Thyroid gland (tissue), 4 donors: ENCODE results near the gene ADAM11. TPM values are rescaled to one million over a fixed set of nuclear protein-coding genes. Genes with fewer than 3 reads are reported as not detected.
"Not testable (repeated sequence)": the region's sequence is repeated elsewhere in the genome, so short reads cannot be mapped to it uniquely, and the experiment has no call there.

Source experiments
- DNase-seq, 2 donors: peaks; one replicate each; pipeline ENCODE4 v3.0.0-alpha.2; 2019
- H3K27ac ChIP-seq, 3 donors: fragments of 200-600 bp; sonication (generic); 1 replicate in 2 of 3; 2 replicates in 1 of 3; pipeline ENCODE4 v1.5.1; 2016 to 2019; ENCODE audit warnings: mild to moderate bottlenecking in 1 of 3, moderate library complexity in 1 of 3
- H3K27me3 ChIP-seq: fragments of 200-600 bp; sonication (generic); one replicate; pipeline ENCODE4 v1.5.1; 2019
- H3K36me3 ChIP-seq, 2 donors: fragments of 200-600 bp; sonication (generic); one replicate each; pipeline ENCODE4 v1.5.1; 2016 to 2019
- H3K4me1 ChIP-seq, 2 donors: fragments of 200-600 bp; sonication (generic); one replicate each; pipeline ENCODE4 v1.5.1; 2017 to 2019
- H3K4me3 ChIP-seq, 3 donors: fragments of 200-600 bp; sonication (generic); replicated peaks in 1 of 3; 1 replicate in 2 of 3; 2 replicates in 1 of 3; pipeline ENCODE4 v1.5.1; 2016; ENCODE audit warnings: mild to moderate bottlenecking in 1 of 3
- H3K9me3 ChIP-seq: fragments of 200-600 bp; sonication (generic); one replicate; pipeline ENCODE4 v1.5.1; 2017
- POLR2A ChIP-seq, 2 donors: fragments of 450-650 bp; IDR thresholded peaks; one replicate each; pipeline ENCODE4 v1.6.1; 2017; ENCODE audit warnings: antibody characterized with exemption in 2 of 2, mild to moderate bottlenecking in 2 of 2, moderate library complexity in 1 of 2
- WGBS, 2 donors: methylation state at CpG; one replicate each; pipeline ENCODE4 v1.1.5; 2017; 5-methylcytosine and 5-hydroxymethylcytosine counted together
- intact Hi-C: fragments of 100-400 bp; cut with DNase I; formaldehyde crosslinking; loops from one replicate; pipeline ENCODE4 v1.15.1; 2023
- total RNA-seq, 4 donors: library from RNA; depleted of rRNA; stranded (reverse); fragments of >200 nt; gene quantifications; one replicate each; pipeline ENCODE4 v1.2.3, GENCODE V29; 2016
- TF ChIP-seq, protein P1 (sequence below), 6 experiments: fragments of 200-600 bp in 3 of 6; fragments of 450-650 bp in 3 of 6; sonication (generic) in 3 of 6; IDR thresholded peaks; one replicate each; pipeline ENCODE4 v1.5.1; 2016 to 2019; ENCODE audit warnings: antibody characterized with exemption in 6 of 6, mild to moderate bottlenecking in 2 of 6, inconsistent platforms in 1 of 6, moderate library complexity in 1 of 6

ADAM11 gene
- total RNA-seq, 4 donors from 2014 or later = 0.22 to 0.29 (median 0.27) TPM; not detected in 1

DNA sequence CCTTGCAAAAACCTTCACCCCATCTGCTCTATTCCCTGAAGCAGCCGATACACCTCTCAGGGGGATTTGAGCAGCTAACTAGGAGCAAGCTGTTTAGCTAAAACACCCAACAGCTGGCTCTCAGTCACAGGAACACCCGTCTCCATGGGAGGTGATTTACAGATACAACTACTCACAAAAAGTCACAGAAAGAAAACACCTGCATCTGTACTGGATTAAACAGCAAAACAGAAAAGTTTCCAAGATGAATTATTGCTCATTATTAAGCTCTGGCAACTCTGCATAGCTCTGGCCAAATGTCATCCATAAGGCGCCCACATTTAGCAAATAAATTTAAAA, 49.0 kb downstream of the ADAM11 start:
- intact Hi-C loops = no loop called here
- H3K4me1 ChIP-seq = no peaks in the 10 kb centered on the region
- H3K36me3 ChIP-seq = no peaks in the 10 kb centered on the region
- no peak for DNase-seq
- no peak overlapping the region for H3K4me3 ChIP-seq
- H3K9me3 ChIP-seq = no peaks in the 10 kb centered on the region
- WGBS, 2 donors = 71 to 72% methylated on average over 3 of the region's 3 CpGs
- TF ChIP-seq, protein P1, sequence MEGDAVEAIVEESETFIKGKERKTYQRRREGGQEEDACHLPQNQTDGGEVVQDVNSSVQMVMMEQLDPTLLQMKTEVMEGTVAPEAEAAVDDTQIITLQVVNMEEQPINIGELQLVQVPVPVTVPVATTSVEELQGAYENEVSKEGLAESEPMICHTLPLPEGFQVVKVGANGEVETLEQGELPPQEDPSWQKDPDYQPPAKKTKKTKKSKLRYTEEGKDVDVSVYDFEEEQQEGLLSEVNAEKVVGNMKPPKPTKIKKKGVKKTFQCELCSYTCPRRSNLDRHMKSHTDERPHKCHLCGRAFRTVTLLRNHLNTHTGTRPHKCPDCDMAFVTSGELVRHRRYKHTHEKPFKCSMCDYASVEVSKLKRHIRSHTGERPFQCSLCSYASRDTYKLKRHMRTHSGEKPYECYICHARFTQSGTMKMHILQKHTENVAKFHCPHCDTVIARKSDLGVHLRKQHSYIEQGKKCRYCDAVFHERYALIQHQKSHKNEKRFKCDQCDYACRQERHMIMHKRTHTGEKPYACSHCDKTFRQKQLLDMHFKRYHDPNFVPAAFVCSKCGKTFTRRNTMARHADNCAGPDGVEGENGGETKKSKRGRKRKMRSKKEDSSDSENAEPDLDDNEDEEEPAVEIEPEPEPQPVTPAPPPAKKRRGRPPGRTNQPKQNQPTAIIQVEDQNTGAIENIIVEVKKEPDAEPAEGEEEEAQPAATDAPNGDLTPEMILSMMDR (IDR thresholded peaks at IDR 0.05) = no peak
- no peak for TF ChIP-seq POLR2A (IDR thresholded peaks at IDR 0.05)
- no peak overlapping the region for H3K27ac ChIP-seq
- no peaks in the 10 kb centered on the region for H3K27me3 ChIP-seq

DNA sequence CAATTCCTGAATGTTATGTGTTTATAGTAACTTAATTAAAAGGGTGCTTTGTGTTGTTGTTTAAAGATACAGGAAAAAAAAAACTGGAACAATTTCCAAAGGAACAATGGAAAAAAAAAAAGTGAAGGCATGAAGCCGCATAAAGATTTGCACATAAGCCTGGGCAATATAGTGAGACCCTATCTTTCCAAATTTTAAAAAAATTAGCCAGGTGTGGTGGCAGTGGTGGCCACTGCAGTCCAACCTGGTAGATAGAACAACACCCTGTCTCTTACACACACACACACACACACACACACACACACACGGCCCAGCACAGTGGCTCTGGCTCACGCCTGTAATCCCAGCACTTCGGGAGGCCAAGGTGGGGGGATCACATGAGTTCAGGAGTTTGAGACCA, 49.4 kb downstream of the ADAM11 start:
- Histone ChIP-seq H3K9me3 (no peaks in the 10 kb centered on the region), H3K27ac (no peak overlapping the region), H3K4me3 (no peak overlapping the region), H3K4me1 (no peaks in the 10 kb centered on the region), H3K27me3 (no peaks in the 10 kb centered on the region), H3K36me3 (no peaks in the 10 kb centered on the region)
- no peak for DNase-seq
- no peak for TF ChIP-seq POLR2A (IDR thresholded peaks at IDR 0.05)
- TF ChIP-seq, protein P1 (IDR thresholded peaks at IDR 0.05) = no peak
- WGBS, 2 donors = 90 to 93% methylated on average over 3 to 4 of the region's 4 CpGs
- intact Hi-C loops = no loop called here

DNA sequence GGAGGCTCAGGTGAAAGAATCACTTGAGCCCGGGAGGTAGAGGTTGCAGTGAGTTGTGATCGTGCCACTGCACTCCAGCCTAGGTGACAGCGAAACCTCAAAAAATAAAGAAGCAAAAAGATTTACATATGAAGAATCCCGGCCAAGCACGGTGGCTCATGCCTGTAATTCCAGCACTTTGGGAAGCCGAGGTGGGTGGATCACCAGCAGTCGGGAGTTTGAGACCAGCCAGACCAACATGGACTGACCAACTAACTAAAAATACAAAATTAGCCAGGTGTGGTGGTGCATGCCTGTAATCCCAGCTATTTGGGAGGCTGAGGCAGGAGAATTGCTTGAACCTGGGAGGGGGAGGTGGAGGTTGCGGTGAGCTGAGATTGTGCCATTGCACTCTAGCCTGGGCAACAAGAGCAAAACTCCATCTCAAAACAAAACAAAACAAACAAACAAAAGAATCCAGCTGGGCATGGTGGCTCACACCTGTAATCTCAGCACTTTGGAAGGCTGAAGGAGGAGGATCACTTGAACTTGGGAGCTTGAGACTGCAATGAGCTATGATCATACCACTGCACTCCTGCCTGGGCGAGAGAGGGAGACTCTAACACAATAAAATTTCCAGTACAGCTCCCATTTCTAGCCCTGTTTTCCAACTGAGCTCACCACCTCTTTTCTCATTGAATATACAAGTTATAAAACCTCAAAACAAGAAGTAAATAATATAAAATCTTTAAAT, 50.0 kb downstream of the ADAM11 start:
- H3K4me1 ChIP-seq, H3K9me3 ChIP-seq, intact Hi-C loops, H3K36me3 ChIP-seq, H3K4me3 ChIP-seq, H3K27me3 ChIP-seq, DNase-seq, H3K27ac ChIP-seq: not testable (repeated sequence)
- 96 to 98% methylated on average over 9 of the region's 9 CpGs for WGBS, 2 donors

DNA sequence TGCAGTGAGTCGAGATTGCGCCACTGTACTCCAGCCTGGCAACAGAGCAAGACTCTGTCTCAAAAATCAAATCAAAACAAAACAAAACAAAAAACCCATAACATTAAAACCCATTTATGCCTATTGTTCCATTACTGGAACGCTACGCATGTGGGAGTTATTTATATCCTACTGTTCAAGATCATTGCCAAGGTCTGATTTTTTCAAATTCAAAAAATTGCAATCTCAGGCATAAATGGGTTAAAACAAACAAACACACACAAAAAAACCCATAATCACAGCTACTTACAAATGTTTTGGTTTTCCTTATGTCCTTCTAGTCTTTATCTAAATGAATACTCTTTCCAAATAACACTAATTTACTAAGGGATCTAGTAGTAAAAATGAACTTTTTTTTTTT, 53.5 kb downstream of the ADAM11 start:
- intact Hi-C loops = no loop called here
- H3K36me3 ChIP-seq = no peaks in the 10 kb centered on the region
- no peak for TF ChIP-seq POLR2A (IDR thresholded peaks at IDR 0.05)
- TF ChIP-seq, protein P1 (IDR thresholded peaks at IDR 0.05) = no peak
- no peaks in the 10 kb centered on the region for H3K9me3 ChIP-seq
- H3K4me3 ChIP-seq = no peak overlapping the region
- H3K4me1 ChIP-seq = no peaks in the 10 kb centered on the region
- no peaks in the 10 kb centered on the region for H3K27me3 ChIP-seq
- no peak overlapping the region for H3K27ac ChIP-seq
- no peak for DNase-seq
- WGBS, 2 donors = 81 to 89% methylated on average over 4 of the region's 4 CpGs

DNA sequence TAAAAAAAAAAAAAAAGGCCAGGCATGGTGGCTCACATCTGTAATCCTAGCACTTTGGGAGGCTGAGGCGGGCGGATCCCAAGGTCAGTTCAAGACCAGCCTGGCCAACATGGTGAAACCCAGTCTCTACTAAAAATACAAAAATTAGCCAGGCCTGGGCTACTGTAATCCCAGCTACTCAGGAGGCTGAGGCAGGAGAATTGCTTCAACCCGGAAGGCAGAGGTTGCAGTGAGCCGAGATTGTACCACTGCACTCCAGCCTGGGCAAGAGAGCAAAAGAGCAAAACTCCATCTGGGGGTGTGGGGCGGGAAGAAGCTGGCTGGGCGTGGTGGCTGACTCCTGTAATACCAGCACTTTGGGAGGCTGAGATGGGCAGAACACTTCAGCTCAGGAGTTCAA, 59.7 kb downstream of the ADAM11 start:
- H3K4me1 ChIP-seq, H3K27ac ChIP-seq, intact Hi-C loops, DNase-seq, H3K36me3 ChIP-seq, H3K9me3 ChIP-seq, H3K27me3 ChIP-seq, H3K4me3 ChIP-seq: not testable (repeated sequence)
- 93% methylated on average over 6 of the region's 6 CpGs for WGBS, 2 donors

DNA sequence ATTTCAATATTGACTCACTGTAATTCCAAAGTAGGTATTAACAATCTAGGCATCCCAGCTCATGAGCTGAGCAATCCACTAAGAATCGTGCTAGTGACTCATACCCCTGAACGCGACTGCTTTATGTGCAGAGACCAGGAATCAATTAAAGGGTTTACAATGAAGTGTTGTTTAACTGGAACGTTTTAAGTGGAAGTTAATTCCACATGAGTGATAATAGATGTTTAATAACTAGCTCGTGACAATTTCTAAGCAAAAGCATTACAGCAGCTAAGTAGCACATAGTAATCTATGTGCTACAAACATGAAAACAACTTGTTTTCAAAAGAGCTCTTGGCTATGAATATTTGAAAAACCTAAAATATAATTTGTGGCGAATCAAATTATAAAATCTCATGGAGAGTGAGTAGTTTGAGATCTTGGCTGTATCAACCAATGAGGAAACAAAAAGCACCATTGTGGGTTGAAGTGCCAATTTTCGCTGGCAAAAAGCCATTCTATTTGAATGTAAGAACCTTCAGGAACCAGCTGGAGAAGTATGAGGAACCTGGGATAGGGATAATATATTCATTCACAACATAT, 61.9 kb downstream of the ADAM11 start:
- Histone ChIP-seq H3K9me3 (no peaks in the 10 kb centered on the region), H3K4me1 (no peaks in the 10 kb centered on the region), H3K27me3 (no peaks in the 10 kb centered on the region), H3K36me3 (no peaks in the 10 kb centered on the region), H3K27ac (no peak overlapping the region), H3K4me3 (no peak overlapping the region)
- intact Hi-C loops = no loop called here
- 32 to 42% methylated on average over 7 of the region's 7 CpGs for WGBS, 2 donors
- TF ChIP-seq, protein P1 (IDR thresholded peaks at IDR 0.05) = no peak
- TF ChIP-seq POLR2A (IDR thresholded peaks at IDR 0.05) = no peak
- no peak for DNase-seq

DNA sequence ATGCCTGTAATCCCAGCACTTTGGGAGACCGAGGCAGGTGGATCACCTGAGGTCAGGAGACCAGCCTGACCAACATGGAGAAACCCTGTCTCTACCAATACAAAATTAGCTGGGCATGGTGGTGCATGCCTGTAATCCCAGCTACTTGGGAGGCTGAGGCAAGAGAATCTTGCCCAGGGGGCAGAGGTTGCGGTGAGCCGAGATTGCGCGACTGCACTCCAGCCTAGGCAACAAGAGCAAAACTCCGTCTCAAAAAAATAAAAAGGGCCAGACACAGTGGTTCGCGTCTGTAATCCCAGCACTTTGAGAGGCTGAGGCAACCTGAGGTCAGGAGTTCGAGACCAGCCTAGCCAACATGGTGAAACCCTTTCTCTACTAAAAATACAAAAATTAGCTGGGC, 66.4 kb downstream of the ADAM11 start:
- H3K27ac ChIP-seq, H3K36me3 ChIP-seq, H3K4me1 ChIP-seq, H3K9me3 ChIP-seq, H3K4me3 ChIP-seq, intact Hi-C loops, DNase-seq: not testable (repeated sequence)
- peaks cover 27% of the 10 kb centered on the region for H3K27me3 ChIP-seq
- 94 to 96% methylated on average over 9 of the region's 9 CpGs for WGBS, 2 donors
